GM18526 (cell line): Measurements from ENCODE around the gene IGDCC3.

ENCODE experiments used
- POLR2A ChIP-seq: IDR thresholded peaks from 3 replicates; pipeline ENCODE4 v1.6.1; 2011; ENCODE audit not compliant: insufficient read length; ENCODE audit errors: extremely low read depth

The IGDCC3 gene

DNA sequence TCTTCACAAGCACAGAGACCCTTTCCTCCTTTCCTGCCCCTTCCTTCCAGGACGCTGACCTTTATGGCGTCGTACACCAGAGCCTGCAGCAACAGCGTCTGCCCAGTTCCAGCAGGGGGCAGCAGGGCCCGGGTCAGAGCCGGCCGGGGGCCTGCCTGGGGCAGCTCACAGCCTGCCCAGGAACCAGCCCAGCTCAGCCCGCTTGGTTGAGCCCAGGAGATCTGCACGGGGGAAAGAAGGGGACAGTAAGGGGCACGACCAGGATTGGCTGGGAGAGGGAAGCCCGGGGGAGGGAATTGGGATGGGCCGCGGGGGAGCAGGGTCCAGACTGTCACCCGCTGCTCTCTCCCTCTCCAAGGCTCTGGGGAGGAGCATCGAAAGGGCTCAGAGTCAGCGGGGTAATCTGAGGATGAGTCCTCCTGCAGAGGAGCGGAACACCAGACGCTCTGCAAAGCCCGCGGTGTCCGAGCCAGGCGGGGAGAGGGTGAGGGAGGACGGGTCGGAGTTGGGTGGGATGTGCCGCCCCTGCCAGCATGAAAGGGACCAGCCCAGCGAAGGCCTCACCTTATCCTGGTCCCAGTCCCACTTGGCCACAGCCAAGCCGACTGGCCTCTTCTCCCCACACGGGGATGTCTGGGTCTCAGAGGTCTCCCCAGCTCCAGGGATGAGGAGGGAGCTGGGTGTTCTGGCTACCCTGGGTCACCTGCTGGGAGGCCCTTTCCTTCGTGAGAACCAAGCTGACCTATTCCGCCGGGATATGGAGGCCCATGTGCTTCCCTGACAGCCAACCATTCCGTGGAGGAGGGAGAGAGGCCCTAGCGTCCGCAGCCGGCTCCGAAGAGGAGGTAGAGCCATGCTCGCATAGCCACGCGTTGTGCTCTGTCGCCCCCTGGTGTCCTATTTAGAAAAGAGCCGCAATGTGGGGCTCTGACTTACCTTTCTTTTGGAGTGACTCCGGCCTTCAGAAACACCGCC is 7.4 kb upstream of the IGDCC3 start:
- TF ChIP-seq POLR2A = no peak

- no peak for TF ChIP-seq POLR2A
Measured at GRCh38 chr15:65384505-65384894, 6.7 kb upstream of the IGDCC3 start.

DNA sequence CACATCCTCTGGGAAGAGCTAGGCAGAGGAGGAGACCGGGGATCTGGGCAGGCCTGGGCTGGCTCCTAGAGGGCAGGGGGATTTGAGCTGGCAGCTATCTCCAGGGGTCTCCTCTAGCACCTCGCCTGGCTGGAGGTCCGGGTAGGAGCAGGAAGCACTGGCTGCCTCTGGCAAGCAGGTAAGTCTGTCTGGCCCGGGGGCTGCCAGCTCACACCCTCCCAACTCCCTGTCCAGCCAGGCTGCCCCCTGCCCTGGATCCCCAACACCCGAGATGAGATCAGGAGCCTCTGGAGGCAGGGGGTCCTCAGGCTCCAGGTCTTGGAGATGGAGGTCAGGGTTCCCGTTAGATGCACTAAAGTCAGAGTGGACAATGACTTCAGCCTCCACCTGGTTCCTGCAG is 6.2 kb upstream of the IGDCC3 start:
- no peak for TF ChIP-seq POLR2A

DNA sequence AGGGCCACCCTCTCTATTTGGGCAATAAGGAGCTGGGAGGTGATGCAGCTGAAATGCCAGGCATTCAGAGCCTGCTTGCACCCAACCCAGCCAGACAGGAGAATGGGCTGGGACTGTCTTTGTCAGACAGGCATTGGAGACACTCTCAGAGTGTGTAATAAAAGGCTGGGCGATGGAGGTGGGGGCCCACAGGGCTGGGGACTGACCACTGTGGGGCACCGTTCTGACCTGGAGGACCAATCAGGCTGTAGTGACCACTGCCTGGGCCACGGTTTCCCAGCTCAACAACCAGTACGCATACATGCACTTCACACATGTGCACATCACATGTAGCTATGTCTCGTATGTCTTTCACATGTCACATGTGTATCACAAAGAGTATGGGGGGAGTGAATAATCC is 5.7 kb upstream of the IGDCC3 start:
- TF ChIP-seq POLR2A = no peak

- TF ChIP-seq POLR2A = no peak
Measured at GRCh38 chr15:65382921-65383320, 5.1 kb upstream of the IGDCC3 start.

DNA sequence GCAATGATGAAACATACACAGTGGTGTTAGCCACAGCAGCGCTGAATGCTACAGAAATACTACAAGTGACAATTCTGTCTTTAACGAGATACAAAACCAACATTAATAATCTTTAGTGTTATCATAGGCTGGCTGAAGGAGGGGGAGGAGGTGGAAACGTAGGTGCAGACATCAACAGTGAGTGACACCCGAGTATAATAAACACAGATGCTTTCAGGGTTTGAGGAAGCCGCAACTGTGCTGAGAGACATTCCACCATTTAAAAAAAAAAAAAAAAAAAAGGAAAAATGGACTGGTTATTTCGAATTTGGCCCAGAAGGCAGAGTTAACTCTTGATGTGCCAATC is 4.3 kb upstream of the IGDCC3 start:
- TF ChIP-seq POLR2A = no peak

- TF ChIP-seq POLR2A = no peak
Measured at GRCh38 chr15:65381445-65382145, 3.8 kb upstream of the IGDCC3 start.

DNA sequence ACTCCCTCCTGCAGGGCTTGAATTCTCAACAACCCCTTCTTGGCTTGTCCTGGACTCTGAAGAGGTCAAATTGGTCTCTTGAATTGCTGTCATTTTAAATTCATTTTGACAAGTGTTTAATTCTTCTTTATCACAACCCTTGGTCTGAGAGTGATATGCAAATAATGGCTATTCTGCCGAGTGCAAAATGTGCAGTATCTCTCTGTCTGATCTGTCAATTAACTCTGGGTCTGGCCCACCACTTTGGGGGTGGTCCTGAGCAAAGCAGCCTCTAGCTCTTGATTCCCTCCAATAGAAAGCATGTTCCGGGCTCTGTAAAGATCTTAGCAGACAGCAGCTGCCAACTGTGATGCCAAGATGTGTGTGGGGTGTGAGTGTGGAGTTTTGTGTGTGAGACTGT is 2.2 kb upstream of the IGDCC3 start:
- TF ChIP-seq POLR2A = no peak

DNA sequence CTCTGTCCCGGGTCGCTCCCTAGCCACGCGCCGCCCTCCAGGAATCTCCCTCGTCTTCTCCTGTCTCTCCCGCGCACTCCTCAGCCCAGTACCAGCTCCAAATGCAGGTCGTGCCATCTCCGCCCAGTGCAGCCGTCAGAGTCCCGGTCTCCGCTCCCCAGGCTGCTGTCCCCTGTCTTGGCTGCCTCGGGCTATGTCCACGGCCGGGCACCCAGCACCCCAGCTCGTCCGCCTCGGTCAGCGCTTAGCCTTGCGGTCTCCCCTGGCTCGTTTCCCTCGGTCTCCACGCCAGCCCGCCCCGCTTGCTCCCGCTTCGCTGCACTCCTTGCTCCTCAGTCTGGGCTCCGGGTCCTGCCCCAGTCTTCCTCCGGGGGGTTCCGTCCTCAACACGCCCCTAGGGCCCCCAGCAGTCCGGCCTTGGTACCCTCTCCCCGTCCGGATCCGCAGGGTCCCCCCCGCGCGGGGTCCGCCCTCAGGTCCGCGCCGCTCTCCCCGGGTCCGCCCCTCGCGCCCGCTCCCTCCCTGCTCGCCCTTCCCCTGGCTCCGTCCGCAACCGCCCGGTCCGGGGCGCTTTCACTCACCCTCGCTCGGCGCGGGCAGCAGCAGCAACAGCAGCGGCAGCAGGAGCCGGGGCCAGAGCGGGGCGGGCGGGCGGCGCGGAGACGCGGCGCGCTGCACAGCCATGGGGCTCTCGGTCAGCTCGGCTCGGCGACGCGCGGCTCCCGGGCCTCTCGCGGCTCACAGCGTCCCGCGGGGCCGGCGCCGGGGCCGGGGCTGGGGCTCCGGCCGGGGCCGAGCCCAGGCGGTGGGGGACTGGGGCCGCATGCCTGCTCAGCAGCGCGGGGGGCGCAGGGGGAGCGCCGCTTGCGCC is 462 bp downstream of the IGDCC3 start:
- TF ChIP-seq POLR2A = no peak

DNA sequence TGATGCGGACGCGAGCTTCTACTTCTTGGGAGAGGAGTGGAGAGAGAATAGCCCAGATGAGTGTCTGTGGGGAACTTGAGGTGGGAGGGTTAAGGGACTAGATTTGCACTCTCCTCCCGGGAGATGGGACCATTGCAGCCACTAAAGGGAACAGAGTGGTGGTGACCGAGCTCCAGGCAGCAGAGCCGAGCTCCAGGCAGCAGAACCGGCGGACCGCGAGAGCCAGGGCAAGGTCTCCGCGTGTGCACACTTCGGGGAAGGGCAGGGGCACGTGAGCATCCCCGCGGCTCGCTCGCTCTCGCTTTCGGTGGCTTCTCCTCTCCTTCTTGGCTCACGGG is 1.1 kb downstream of the IGDCC3 start:
- no peak for TF ChIP-seq POLR2A

- TF ChIP-seq POLR2A = no peak
Measured at GRCh38 chr15:65375871-65376607, 1.8 kb downstream of the IGDCC3 start.

DNA sequence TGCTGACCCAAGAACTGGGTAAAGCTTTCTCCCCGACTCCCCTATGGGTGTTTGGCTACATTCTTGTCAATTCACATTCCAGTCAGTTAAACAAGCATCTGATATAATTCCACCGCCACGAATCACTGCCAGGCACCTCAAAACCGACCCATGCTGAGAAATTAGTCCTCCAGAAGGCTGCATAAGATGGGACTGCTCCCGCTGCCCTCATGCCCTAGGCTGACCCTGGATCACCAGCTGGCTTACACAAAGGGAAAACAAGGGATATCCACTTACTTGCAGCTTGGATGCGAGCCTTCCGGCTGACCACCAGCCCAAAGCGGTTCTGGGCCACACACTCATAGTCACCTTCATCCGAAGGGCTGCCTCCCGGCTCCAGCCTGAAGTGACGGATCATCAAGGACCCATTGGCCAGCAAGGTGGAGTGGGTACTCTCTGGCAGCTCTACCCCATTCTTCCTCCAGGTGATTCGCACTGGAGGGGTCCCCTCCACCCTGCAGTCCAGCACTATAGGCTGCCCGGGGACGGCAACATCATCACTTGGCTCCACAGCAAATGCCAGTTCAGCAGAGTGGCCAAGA is 2.9 kb downstream of the IGDCC3 start:
- no peak for TF ChIP-seq POLR2A

DNA sequence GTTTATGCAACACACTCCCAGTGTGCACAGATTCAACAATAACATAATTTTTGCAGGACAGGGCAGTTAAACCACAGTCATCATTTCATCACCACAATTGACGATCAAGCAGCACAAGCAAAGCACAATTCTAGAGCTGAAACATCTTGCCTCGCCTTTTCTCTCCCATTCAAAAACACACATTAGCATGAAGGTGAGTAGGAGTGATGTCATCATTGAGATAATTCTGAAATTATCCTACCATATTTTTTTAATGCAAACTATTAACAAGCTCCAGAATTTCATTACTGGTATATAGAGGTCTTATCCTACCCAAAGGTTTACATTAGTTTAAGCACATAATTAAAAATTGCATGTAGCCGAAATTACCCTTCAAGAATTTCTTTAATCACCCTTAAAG is 3.5 kb downstream of the IGDCC3 start:
- TF ChIP-seq POLR2A = no peak

GRCh38 chr15:65373163-65373651 is 4.6 kb downstream of the IGDCC3 start:
- TF ChIP-seq POLR2A = no peak

DNA sequence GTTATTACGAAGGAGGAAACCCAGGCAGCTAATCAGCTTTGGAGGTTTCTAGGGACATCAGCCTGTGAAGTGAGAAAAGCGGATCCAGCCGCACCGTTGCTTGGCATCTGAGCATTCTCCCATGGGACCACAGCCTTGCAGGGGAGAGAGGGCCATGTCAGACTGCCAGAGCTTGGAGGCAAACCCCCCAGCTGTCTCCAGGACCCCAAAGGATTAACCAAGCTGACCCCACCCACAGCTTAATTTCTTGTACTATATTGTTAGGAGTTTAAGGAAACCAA is 5.1 kb downstream of the IGDCC3 start:
- no peak for TF ChIP-seq POLR2A
